ENCODE results near the gene EIF4G2. TPM values are rescaled to one million over a fixed set of nuclear protein-coding genes. Genes with fewer than 3 reads are reported as not detected.

EIF4G2 gene
- total RNA-seq, 1 donor from 2014 or later: 769 TPM

DNA sequence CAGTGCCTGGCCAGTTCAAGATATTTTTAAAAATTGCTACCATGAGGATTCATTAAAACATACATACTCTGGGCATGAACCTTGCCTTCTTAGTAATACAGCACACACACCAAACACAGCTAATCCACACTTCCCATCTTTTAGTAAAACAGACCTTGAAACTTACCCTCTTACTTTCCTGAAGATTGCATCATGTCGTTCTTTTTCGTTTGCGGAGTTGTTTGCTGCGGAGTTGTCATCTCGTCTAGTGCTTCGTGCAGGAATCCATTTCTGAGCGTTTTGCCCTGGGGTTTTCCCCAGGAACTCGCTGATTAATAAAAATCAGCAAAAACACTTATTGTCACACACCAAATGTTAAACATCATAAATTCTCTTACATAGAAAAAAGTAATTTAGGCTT, 3.0 kb downstream of the EIF4G2 start:
- no peaks in the 10 kb centered on the region for H3K27me3 Mint-ChIP-seq

GRCh38 chr11:10803676-10804075, 5.0 kb downstream of the EIF4G2 start:
- CTCF ChIA-PET: interaction anchor here (1.5 to 3.5 kb wide), 3 partner anchors 11 to 75 kb away, joined by 5 to 27 read pairs (median 7); no protein-coding TSS in a partner anchor
- H3K27ac Mint-ChIP-seq: no peak overlapping the region
- H3K36me3 Mint-ChIP-seq (ENCODE audit: low read depth): peaks cover 94% of the 10 kb centered on the region
- ATAC-seq (ENCODE audit: low read depth) (no peak), DNase-seq (no peak)
- TF ChIP-seq, protein P1, sequence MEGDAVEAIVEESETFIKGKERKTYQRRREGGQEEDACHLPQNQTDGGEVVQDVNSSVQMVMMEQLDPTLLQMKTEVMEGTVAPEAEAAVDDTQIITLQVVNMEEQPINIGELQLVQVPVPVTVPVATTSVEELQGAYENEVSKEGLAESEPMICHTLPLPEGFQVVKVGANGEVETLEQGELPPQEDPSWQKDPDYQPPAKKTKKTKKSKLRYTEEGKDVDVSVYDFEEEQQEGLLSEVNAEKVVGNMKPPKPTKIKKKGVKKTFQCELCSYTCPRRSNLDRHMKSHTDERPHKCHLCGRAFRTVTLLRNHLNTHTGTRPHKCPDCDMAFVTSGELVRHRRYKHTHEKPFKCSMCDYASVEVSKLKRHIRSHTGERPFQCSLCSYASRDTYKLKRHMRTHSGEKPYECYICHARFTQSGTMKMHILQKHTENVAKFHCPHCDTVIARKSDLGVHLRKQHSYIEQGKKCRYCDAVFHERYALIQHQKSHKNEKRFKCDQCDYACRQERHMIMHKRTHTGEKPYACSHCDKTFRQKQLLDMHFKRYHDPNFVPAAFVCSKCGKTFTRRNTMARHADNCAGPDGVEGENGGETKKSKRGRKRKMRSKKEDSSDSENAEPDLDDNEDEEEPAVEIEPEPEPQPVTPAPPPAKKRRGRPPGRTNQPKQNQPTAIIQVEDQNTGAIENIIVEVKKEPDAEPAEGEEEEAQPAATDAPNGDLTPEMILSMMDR (IDR thresholded peaks at IDR 0.05): no peak
- H3K9me3 Mint-ChIP-seq: no peaks in the 10 kb centered on the region
- H3K4me1 Mint-ChIP-seq: peaks cover 45% of the 10 kb centered on the region
- POLR2A ChIA-PET: interaction anchor here (1.2 to 11.3 kb wide), 3 partner anchors 11 to 50 kb away, joined by 3 to 470 read pairs (median 6); partner anchors contain the start of gene ZBED5
- intact Hi-C loops (cut with micrococcal nuclease): no loop called here
- H3K27me3 Mint-ChIP-seq: no peaks in the 10 kb centered on the region
- H3K4me3 Mint-ChIP-seq: no peak overlapping the region

More for the DNA sequence above, 3.0 kb downstream of the EIF4G2 start:
- Mint-ChIP-seq H3K4me3 (peak overlapping the region; percentile 39), H3K9me3 (no peaks in the 10 kb centered on the region), H3K4me1 (peaks cover 51% of the 10 kb centered on the region), H3K27ac (peak overlapping the region; percentile 56), H3K36me3 (ENCODE audit: low read depth) (peaks cover 77% of the 10 kb centered on the region)
- intact Hi-C loops (cut with micrococcal nuclease): no loop called here
- TF ChIP-seq, protein P1 (IDR thresholded peaks at IDR 0.05): no peak
- DNase-seq: no peak
- ChIA-PET POLR2A (interaction anchor here (0.6 to 11.3 kb wide), 3 partner anchors 19 to 48 kb away, joined by 3 to 470 read pairs (median 6); partner anchors contain the start of gene ZBED5), CTCF (interaction anchor here (3.5 kb wide), 1 partner anchor 13 kb away, joined by 27 read pairs; no protein-coding TSS in a partner anchor)
- ATAC-seq (ENCODE audit: low read depth): no peak

GRCh38 chr11:10800292-10800691, 8.4 kb downstream of the EIF4G2 start:
- ATAC-seq (ENCODE audit: low read depth): no peak
- no peaks in the 10 kb centered on the region for H3K9me3 Mint-ChIP-seq
- no peak overlapping the region for H3K27ac Mint-ChIP-seq
- TF ChIP-seq, protein P1 (IDR thresholded peaks at IDR 0.05): no peak
- H3K27me3 Mint-ChIP-seq: no peaks in the 10 kb centered on the region
- ChIA-PET CTCF (no interaction called here), POLR2A (interaction anchor here (0.5 to 5.6 kb wide), 3 partner anchors 8 to 78 kb away, joined by 3 to 65 read pairs (median 4); partner anchors contain the start of gene EIF4G2)
- intact Hi-C loops (cut with micrococcal nuclease): no loop called here
- DNase-seq: no peak
- H3K4me3 Mint-ChIP-seq: no peak overlapping the region
- H3K4me1 Mint-ChIP-seq: peaks cover 24% of the 10 kb centered on the region
- peaks cover 95% of the 10 kb centered on the region for H3K36me3 Mint-ChIP-seq (ENCODE audit: low read depth)

- peaks cover 15% of the 10 kb centered on the region for H3K4me1 Mint-ChIP-seq
- H3K27me3 Mint-ChIP-seq: no peaks in the 10 kb centered on the region
- intact Hi-C loops (cut with micrococcal nuclease): no loop called here
- no peaks in the 10 kb centered on the region for H3K9me3 Mint-ChIP-seq
- H3K4me3 Mint-ChIP-seq: no peak overlapping the region
- ChIA-PET POLR2A (interaction anchor here (0.6 to 5.6 kb wide), 2 partner anchors 10 to 34 kb away, joined by 3 to 65 read pairs; partner anchors contain the start of gene EIF4G2), CTCF (interaction anchor here (0.7 to 1.0 kb wide), 2 partner anchors 9 to 11 kb away, joined by 3 read pairs; partner anchors contain the start of gene EIF4G2)
- H3K36me3 Mint-ChIP-seq (ENCODE audit: low read depth): peaks cover 83% of the 10 kb centered on the region
- H3K27ac Mint-ChIP-seq: no peak overlapping the region
- ATAC-seq (ENCODE audit: low read depth): no peak
- TF ChIP-seq, protein P1 (IDR thresholded peaks at IDR 0.05): no peak
- DNase-seq: no peak
Measured at GRCh38 chr11:10798330-10798928, 10.3 kb downstream of the EIF4G2 start.

DNA sequence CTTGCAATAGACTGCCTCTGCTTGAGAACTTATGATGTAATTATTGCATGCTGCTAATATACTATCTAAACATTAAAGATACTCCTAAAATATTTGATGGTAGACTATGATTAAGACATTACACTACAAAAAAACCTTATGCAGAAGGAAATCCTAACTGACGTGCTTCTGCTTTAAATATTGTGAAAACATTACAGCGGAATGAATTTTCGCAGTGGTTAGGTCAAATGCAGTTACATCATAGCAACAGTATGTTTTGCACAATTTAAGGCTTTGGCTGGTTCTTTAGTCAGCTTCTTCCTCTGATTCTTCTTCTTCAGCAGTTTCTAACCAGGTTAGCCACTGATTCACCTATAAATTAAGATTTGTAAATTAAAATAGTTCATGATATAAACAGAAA, 11.2 kb downstream of the EIF4G2 start:
- H3K4me1 Mint-ChIP-seq: peaks cover 20% of the 10 kb centered on the region
- no peaks in the 10 kb centered on the region for H3K9me3 Mint-ChIP-seq
- ATAC-seq (ENCODE audit: low read depth) (no peak), DNase-seq (no peak)
- TF ChIP-seq, protein P1 (IDR thresholded peaks at IDR 0.05): no peak
- CTCF ChIA-PET: interaction anchor here (1.0 kb wide), 1 partner anchor 12 kb away, joined by 3 read pairs; the partner anchor contains the start of gene EIF4G2
- POLR2A ChIA-PET: interaction anchor here (5.6 kb wide), 1 partner anchor 11 kb away, joined by 65 read pairs; the partner anchor contains the start of gene EIF4G2
- H3K36me3 Mint-ChIP-seq (ENCODE audit: low read depth): peaks cover 75% of the 10 kb centered on the region
- no peaks in the 10 kb centered on the region for H3K27me3 Mint-ChIP-seq
- H3K27ac Mint-ChIP-seq: no peak overlapping the region
- intact Hi-C loops (cut with micrococcal nuclease): loop anchor here (1.0 kb wide), 1 partner anchor 10 kb away; no protein-coding TSS in a partner anchor
- H3K4me3 Mint-ChIP-seq: no peak overlapping the region
